Measurements from ENCODE around the gene FMOD.

GRCh38 chr1:203388683-203389082 lies 37.8 kb upstream of the FMOD start:
- TF ChIP-seq POLR2A (IDR thresholded peaks at IDR 0.05) (no peak), CTCF (IDR thresholded peaks at IDR 0.05) (no peak)
